Testis (tissue), 3 donors: ENCODE data around the gene SAP30BP. TPM values are rescaled to one million over a fixed set of nuclear protein-coding genes. Genes with fewer than 3 reads are reported as not detected.

Experiments used
- DNase-seq: peaks from one replicate; pipeline ENCODE4 v3.0.0-alpha.2; 2019
- H3K27ac ChIP-seq, 2 donors: fragments of 200-600 bp; sonication (generic); one replicate each; pipeline ENCODE4 v1.5.1; 2019
- H3K27me3 ChIP-seq: fragments of 200-600 bp; sonication (generic); one replicate; pipeline ENCODE4 v1.5.1; 2019
- H3K36me3 ChIP-seq: fragments of 200-600 bp; sonication (generic); one replicate; pipeline ENCODE4 v1.5.1; 2017; ENCODE audit warnings: low read depth; ENCODE audit errors: missing control alignments
- H3K4me1 ChIP-seq: fragments of 200-600 bp; sonication (generic); one replicate; pipeline ENCODE4 v1.5.1; 2019
- H3K4me3 ChIP-seq, 2 donors: fragments of 200-600 bp; sonication (generic); one replicate each; pipeline ENCODE4 v1.5.1; 2017 to 2019
- H3K9me3 ChIP-seq: fragments of 200-600 bp; sonication (generic); one replicate; pipeline ENCODE4 v1.5.1; 2017
- POLR2A ChIP-seq: fragments of 450-650 bp; IDR thresholded peaks from one replicate; pipeline ENCODE4 v1.6.1; 2017; ENCODE audit warnings: antibody characterized with exemption, mild to moderate bottlenecking, moderate library complexity
- WGBS, 2 donors: methylation state at CpG; one replicate each; pipeline ENCODE4 v1.1.5; 2018; 5-methylcytosine and 5-hydroxymethylcytosine counted together
- intact Hi-C: fragments of 100-400 bp; cut with DNase I; formaldehyde crosslinking; loops from one replicate; pipeline ENCODE4 v1.15.1; 2023; ENCODE audit warnings: low total_unique reads
- polyA plus RNA-seq: library from polyadenylated mRNA; stranded (reverse); fragments of 350-450 nt; fragmentation: Illumina TruSeq; extraction: RNeasy Lipid Tissue Mini Kit (QIAGEN cat#74804); gene quantifications from one replicate; pipeline ENCODE4 v1.2.3, GENCODE V29; 2014; ENCODE audit warnings: low read depth, low replicate concordance; ENCODE audit not compliant: insufficient read depth
- total RNA-seq, 2 donors: library from RNA; depleted of rRNA; stranded (reverse); fragments of >200 nt; gene quantifications; one replicate each; pipeline ENCODE4 v1.2.3, GENCODE V29; 2016
- TF ChIP-seq, protein P1 (sequence below), 3 experiments: fragments of 450-650 bp in 2 of 3; fragments of 200-600 bp in 1 of 3; sonication (generic) in 1 of 3; IDR thresholded peaks; one replicate each; pipeline ENCODE4 v1.5.1; 2016 to 2019; ENCODE audit warnings: antibody characterized with exemption in 3 of 3, mild to moderate bottlenecking in 2 of 3, moderate library complexity in 1 of 3

SAP30BP gene
- total and polyA plus RNA-seq, 3 donors from 2014 or later = 78.4 to 95.9 (median 86.9) TPM

DNA sequence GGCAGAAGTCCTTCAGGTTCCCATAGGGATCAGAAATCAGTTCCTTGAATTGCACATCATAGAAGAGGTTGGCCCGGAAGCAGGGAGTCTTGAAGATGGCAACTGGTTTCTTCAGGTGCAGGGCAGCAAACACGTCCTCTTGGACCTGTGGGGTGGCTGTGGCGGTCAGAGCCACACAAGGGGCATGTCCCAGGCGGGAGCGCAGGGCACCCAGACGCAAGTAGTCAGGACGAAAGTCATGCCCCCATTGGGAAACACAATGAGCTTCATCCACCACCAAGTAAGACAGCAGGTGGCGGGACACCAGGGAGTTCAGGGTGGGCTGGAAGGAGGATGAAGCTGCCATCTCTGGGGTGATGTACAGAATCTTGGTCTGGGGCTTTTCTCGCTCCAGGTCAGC is 4.6 kb upstream of the SAP30BP start:
- intact Hi-C loops = no loop called here
- Histone ChIP-seq H3K4me1 (peaks cover 7% of the 10 kb centered on the region), H3K36me3 (no peaks in the 10 kb centered on the region), H3K9me3 (no peaks in the 10 kb centered on the region), H3K4me3 (no peak overlapping the region), H3K27me3 (no peaks in the 10 kb centered on the region), H3K27ac (no peak overlapping the region)
- WGBS, 2 donors = 95 to 97% methylated on average over 7 to 9 of the region's 9 CpGs
- TF ChIP-seq POLR2A = no peak
- TF ChIP-seq, protein P1, sequence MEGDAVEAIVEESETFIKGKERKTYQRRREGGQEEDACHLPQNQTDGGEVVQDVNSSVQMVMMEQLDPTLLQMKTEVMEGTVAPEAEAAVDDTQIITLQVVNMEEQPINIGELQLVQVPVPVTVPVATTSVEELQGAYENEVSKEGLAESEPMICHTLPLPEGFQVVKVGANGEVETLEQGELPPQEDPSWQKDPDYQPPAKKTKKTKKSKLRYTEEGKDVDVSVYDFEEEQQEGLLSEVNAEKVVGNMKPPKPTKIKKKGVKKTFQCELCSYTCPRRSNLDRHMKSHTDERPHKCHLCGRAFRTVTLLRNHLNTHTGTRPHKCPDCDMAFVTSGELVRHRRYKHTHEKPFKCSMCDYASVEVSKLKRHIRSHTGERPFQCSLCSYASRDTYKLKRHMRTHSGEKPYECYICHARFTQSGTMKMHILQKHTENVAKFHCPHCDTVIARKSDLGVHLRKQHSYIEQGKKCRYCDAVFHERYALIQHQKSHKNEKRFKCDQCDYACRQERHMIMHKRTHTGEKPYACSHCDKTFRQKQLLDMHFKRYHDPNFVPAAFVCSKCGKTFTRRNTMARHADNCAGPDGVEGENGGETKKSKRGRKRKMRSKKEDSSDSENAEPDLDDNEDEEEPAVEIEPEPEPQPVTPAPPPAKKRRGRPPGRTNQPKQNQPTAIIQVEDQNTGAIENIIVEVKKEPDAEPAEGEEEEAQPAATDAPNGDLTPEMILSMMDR (IDR thresholded peaks at IDR 0.05) = no peak
- no peak for DNase-seq

DNA sequence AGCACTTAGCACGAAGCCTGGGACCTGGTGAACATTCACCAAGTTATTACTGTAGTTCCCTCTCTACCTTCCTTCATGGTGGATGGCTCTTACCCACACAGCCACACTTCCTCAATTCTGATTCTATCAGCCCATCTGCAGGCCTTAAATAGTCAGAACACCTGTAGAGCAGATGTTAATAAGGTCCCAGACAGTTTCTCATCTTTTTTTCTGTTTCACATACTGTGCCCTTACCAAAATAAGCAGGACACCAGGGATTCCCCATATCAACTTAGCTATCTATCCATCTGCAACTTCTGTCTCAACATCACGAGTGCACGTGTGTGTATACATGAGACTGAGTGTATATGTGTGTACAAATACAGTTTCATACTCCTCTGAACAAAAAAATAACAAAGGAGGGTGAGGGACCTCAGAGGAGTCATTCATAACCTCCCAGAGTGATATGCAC is 3.0 kb upstream of the SAP30BP start:
- intact Hi-C loops = no loop called here
- no peak for DNase-seq
- Histone ChIP-seq H3K27me3 (no peaks in the 10 kb centered on the region), H3K27ac (no peak overlapping the region), H3K9me3 (no peaks in the 10 kb centered on the region), H3K4me1 (peaks cover 15% of the 10 kb centered on the region), H3K4me3 (no peak overlapping the region), H3K36me3 (no peaks in the 10 kb centered on the region)
- 87 to 92% methylated on average over 3 of the region's 3 CpGs for WGBS, 2 donors
- no peak for TF ChIP-seq POLR2A

DNA sequence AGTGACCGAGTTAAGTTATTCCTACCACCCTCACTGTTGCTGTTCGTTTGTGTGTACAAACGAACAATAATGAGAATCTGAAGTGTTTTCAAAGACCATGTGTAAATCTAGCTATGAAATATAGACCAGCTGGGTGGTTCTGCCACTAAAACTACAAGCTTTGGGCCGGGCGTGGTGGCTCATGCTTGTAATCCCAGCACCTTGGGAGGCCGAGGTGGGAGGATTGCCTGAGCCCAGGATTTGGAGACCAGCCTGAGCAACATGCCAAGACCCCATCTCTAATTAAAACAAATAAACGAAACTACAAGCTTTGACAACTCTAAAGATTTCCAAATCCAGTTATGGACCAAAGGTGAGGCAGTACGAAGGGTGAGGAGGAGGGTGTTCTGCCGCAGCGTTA is 1.2 kb upstream of the SAP30BP start:
- TF ChIP-seq, protein P1 (IDR thresholded peaks at IDR 0.05) = no peak
- Histone ChIP-seq H3K9me3 (no peaks in the 10 kb centered on the region), H3K4me3 (peak overlapping the region; percentile 78 to 84), H3K36me3 (no peaks in the 10 kb centered on the region), H3K27me3 (no peaks in the 10 kb centered on the region), H3K4me1 (peaks cover 15% of the 10 kb centered on the region), H3K27ac (peak overlapping the region in 1 of 2 donors; percentile 64)
- WGBS, 2 donors = 62 to 66% methylated on average over 10 of the region's 10 CpGs
- intact Hi-C loops = no loop called here
- no peak for DNase-seq

DNA sequence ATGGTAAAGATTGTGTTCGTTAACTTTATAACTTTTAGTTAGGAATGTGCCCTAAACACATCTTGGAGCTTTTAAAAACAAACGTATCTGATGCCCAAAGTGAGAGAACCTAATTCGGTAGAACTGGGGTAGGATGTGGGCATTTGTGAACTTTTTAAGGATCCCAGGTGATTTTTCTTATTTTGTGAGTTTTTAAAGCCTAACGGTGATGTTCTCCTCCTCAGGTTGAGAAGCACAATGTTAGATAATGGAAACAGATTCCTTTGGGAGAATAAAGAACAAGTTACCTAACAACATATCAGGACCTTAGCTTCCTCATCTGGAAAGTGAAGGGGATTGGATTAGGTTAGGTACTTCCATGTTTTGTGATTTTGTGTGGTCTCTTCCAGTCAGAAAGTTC is 687 bp downstream of the SAP30BP start:
- no peak for TF ChIP-seq POLR2A
- TF ChIP-seq, protein P1 (IDR thresholded peaks at IDR 0.05) = no peak
- Histone ChIP-seq H3K27ac (peak overlapping the region; percentile 51 to 76), H3K4me3 (peak overlapping the region; percentile 78 to 84), H3K36me3 (no peaks in the 10 kb centered on the region), H3K4me1 (peaks cover 15% of the 10 kb centered on the region), H3K9me3 (no peaks in the 10 kb centered on the region), H3K27me3 (no peaks in the 10 kb centered on the region)
- DNase-seq = no peak
- WGBS, 2 donors = 4 to 5% methylated on average over 4 of the region's 4 CpGs
- intact Hi-C loops = no loop called here

DNA sequence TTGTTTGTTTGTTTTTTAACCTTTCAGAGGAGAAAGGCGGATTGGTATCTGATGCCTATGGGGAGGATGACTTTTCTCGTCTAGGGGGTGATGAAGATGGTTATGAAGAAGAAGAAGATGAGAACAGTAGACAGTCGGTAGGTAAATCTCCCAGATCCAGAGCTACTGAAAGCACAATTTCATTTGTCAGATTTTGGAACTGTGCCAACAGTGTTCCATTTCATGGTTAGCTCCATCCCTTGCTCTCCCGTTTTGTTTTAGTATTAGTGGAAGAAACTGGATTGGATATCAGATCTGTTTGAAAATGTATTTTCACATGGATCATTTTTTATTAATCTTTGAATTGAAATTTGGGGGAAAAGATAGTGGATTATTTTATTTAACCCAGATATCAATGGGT is 1.4 kb downstream of the SAP30BP start:
- intact Hi-C loops = no loop called here
- no peak overlapping the region for H3K4me3 ChIP-seq
- no peaks in the 10 kb centered on the region for H3K36me3 ChIP-seq
- 48 to 52% methylated on average over 4 of the region's 4 CpGs for WGBS, 2 donors
- H3K9me3 ChIP-seq = no peaks in the 10 kb centered on the region
- no peak for DNase-seq
- TF ChIP-seq, protein P1 (IDR thresholded peaks at IDR 0.05) = no peak
- no peak for TF ChIP-seq POLR2A
- no peaks in the 10 kb centered on the region for H3K27me3 ChIP-seq
- no peak overlapping the region for H3K27ac ChIP-seq
- H3K4me1 ChIP-seq = peaks cover 15% of the 10 kb centered on the region
